SK-N-SH (cell line): ENCODE measurements around the gene ZNF576. TPM values are rescaled to one million over a fixed set of nuclear protein-coding genes. Genes with fewer than 3 reads are reported as not detected.

Source experiments
- CTCF ChIA-PET: fragments of 300-600, 350-600 bp; formaldehyde crosslinking; extraction: SDS; loops from one replicate; lab custom pipeline; 2021; lab: Yijun Ruan, JAX
- POLR2A ChIA-PET: fragments of 350-600 bp; sonication (Branson Sonifier 250); formaldehyde crosslinking; extraction: SDS; loops from one replicate; lab custom pipeline; 2020; ENCODE audit warnings: antibody characterized with exemption, inconsistent platforms; lab: Yijun Ruan, JAX
- DNase-seq: peaks from one replicate; pipeline ENCODE4 v3.0.0; 2012
- H2AFZ ChIP-seq: fragments of 200-600 bp; sonication (generic); 2 replicates; pipeline ENCODE4 v1.8.1; 2016; ENCODE audit warnings: antibody characterized with exemption, mild to moderate bottlenecking, low read depth
- H3F3A ChIP-seq: fragments of 200-600 bp; sonication (generic); replicated peaks from 2 replicates; pipeline ENCODE3; 2016; ENCODE audit warnings: antibody characterized with exemption, mild to moderate bottlenecking; ENCODE audit not compliant: insufficient read depth
- H3K27ac ChIP-seq, 2 experiments: fragments of 200-500 bp in 1 of 2; fragments of 200-600 bp in 1 of 2; sonication (Bioruptor generic) in 1 of 2; sonication (generic), shearing (Covaris generic) in 1 of 2; 2 replicates each; pipeline versions ENCODE4 v1.5.1 to v1.6.1; 2014 to 2016; ENCODE audit warnings: low read depth in 2 of 2, inconsistent platforms in 1 of 2, low read length in 1 of 2, mild to moderate bottlenecking in 1 of 2, mixed read lengths in 1 of 2
- H3K27me3 ChIP-seq: fragments of 200-600 bp; sonication (generic), shearing (Covaris generic); 2 replicates; pipeline ENCODE4 v1.6.1; 2016; ENCODE audit warnings: mixed run types; ENCODE audit not compliant: insufficient read depth
- H3K36me3 ChIP-seq, 2 experiments: fragments of 200-500 bp in 1 of 2; fragments of 200-600 bp in 1 of 2; sonication (Bioruptor generic) in 1 of 2; sonication (generic) in 1 of 2; replicated peaks in 1 of 2; 2 replicates each; pipeline versions ENCODE3 to v1.5.1; 2014 to 2016; ENCODE audit warnings: low read length in 1 of 2, mild to moderate bottlenecking in 1 of 2; ENCODE audit not compliant: insufficient read depth in 2 of 2, control insufficient read depth in 1 of 2
- H3K4me1 ChIP-seq, 2 experiments: fragments of 200-500 bp in 1 of 2; fragments of 200-600 bp in 1 of 2; sonication (Bioruptor generic) in 1 of 2; sonication (generic), shearing (Covaris generic) in 1 of 2; 2 replicates each; pipeline versions ENCODE4 v1.5.1 to v1.6.1; 2014 to 2016; ENCODE audit warnings: low read depth in 1 of 2, low read length in 1 of 2, mixed run types in 1 of 2; ENCODE audit not compliant: insufficient read depth in 2 of 2, control insufficient read depth in 1 of 2
- H3K4me2 ChIP-seq: fragments of 200-600 bp; sonication (generic), shearing (Covaris generic); 2 replicates; pipeline ENCODE4 v1.6.1; 2017; ENCODE audit warnings: mixed run types
- H3K4me3 ChIP-seq, 2 experiments: fragments of 200-500 bp in 1 of 2; fragments of 200-600 bp in 1 of 2; sonication (Bioruptor generic) in 1 of 2; sonication (generic), shearing (Covaris generic) in 1 of 2; 2 replicates each; pipeline versions ENCODE4 v1.5.1 to v1.8.1; 2014 to 2016; ENCODE audit warnings: low read depth in 2 of 2, inconsistent platforms in 1 of 2, low read length in 1 of 2, mild to moderate bottlenecking in 1 of 2, mixed read lengths in 1 of 2, moderate library complexity in 1 of 2
- H3K79me2 ChIP-seq: fragments of 200-600 bp; sonication (generic); 2 replicates; pipeline ENCODE4 v1.8.1; 2017; ENCODE audit warnings: mild to moderate bottlenecking; ENCODE audit not compliant: insufficient read depth
- H3K9ac ChIP-seq: fragments of 200-600 bp; sonication (generic); 2 replicates; pipeline ENCODE4 v1.6.1; 2017; ENCODE audit warnings: mixed run types
- H3K9me2 ChIP-seq: fragments of 200-600 bp; sonication (generic); 2 replicates; pipeline ENCODE4 v1.6.1; 2017; ENCODE audit warnings: mixed run types
- H3K9me3 ChIP-seq: fragments of 200-600 bp; sonication (generic); 2 replicates; pipeline ENCODE4 v1.6.1; 2017; ENCODE audit warnings: mixed run types, mild to moderate bottlenecking, moderate library complexity
- H4K20me1 ChIP-seq: fragments of 200-600 bp; sonication (generic); 2 replicates; pipeline ENCODE4 v1.6.1; 2017; ENCODE audit warnings: mild to moderate bottlenecking, mixed run types; ENCODE audit not compliant: insufficient read depth
- CHD2 ChIP-seq: fragments of 150-350 bp; IDR thresholded peaks from 2 replicates; pipeline ENCODE4 v1.6.1; 2018; ENCODE audit warnings: low read length; ENCODE audit not compliant: partially characterized antibody
- CTCF ChIP-seq: fragments of 200-600 bp; sonication (generic); IDR thresholded peaks from 2 replicates; pipeline ENCODE4 v1.6.1; 2017; ENCODE audit warnings: antibody characterized with exemption, mild to moderate bottlenecking, moderate library complexity
- ELF1 ChIP-seq: IDR thresholded peaks from 2 replicates; pipeline ENCODE4 v1.4.0; 2012
- FOSL2 ChIP-seq: IDR thresholded peaks from 2 replicates; pipeline ENCODE4 v1.4.0; 2012; ENCODE audit warnings: low read depth, mild to moderate bottlenecking, moderate library complexity, borderline replicate concordance
- FOXJ3 ChIP-seq: sonication (generic); formaldehyde crosslinking; IDR thresholded peaks from 2 replicates; pipeline ENCODE4 v1.5.1; 2020; ENCODE audit warnings: mild to moderate bottlenecking, missing genetic modification reagents
- FOXM1 ChIP-seq: IDR thresholded peaks from 2 replicates; pipeline ENCODE4 v1.4.0; 2012; ENCODE audit warnings: low read depth, mild to moderate bottlenecking
- JUND ChIP-seq: IDR thresholded peaks from 2 replicates; pipeline ENCODE4 v1.4.0; 2012
- MEF2A ChIP-seq: IDR thresholded peaks from 2 replicates; pipeline ENCODE4 v1.4.0; 2012; ENCODE audit warnings: low read depth, borderline replicate concordance
- NFIC ChIP-seq: IDR thresholded peaks from 2 replicates; pipeline ENCODE4 v1.4.0; 2012; ENCODE audit warnings: borderline replicate concordance
- NRF1 ChIP-seq: IDR thresholded peaks from 2 replicates; pipeline ENCODE4 v1.6.1; 2012; ENCODE audit warnings: low read depth, mild to moderate bottlenecking, low read length
- RFX5 ChIP-seq: IDR thresholded peaks from 2 replicates; pipeline ENCODE4 v1.6.1; 2012; ENCODE audit warnings: mild to moderate bottlenecking, improper control_type of control experiment, low read length
- TEAD4 ChIP-seq: IDR thresholded peaks from 2 replicates; pipeline ENCODE4 v1.4.0; 2012; ENCODE audit warnings: mild to moderate bottlenecking, borderline replicate concordance; ENCODE audit not compliant: insufficient read depth
- USF2 ChIP-seq: fragments of 150-350 bp; IDR thresholded peaks from 2 replicates; pipeline ENCODE4 v1.6.1; 2017; ENCODE audit warnings: antibody characterized with exemption, low read length, low read depth, borderline replicate concordance
- YY1 ChIP-seq: IDR thresholded peaks from 2 replicates; pipeline ENCODE4 v1.4.0; 2012; ENCODE audit warnings: low read depth, mild to moderate bottlenecking
- ZBTB33 ChIP-seq: IDR thresholded peaks from 2 replicates; pipeline ENCODE4 v1.4.0; 2012; ENCODE audit warnings: low read depth, borderline replicate concordance
- WGBS: methylation state at CpG from one replicate; pipeline ENCODE4 v1.1.6; 2017; ENCODE audit warnings: low lambda C conversion rate; 5-methylcytosine and 5-hydroxymethylcytosine counted together
- polyA plus RNA-seq, 3 experiments: library from polyadenylated mRNA; depleted of rRNA; stranded (reverse); fragments of >200 nt; gene quantifications; 2 replicates each; pipeline ENCODE4 v1.2.3, GENCODE V29; 2012
- TF ChIP-seq, protein P1 (sequence below): IDR thresholded peaks from 2 replicates; pipeline ENCODE4 v1.4.0; 2012; ENCODE audit warnings: low read depth, borderline replicate concordance

The ZNF576 gene
- polyA plus RNA-seq, 1 of the 3 experiments (the other 2 are of a cell fraction), result 12.8 TPM

GRCh38 chr19:43572171-43572588 lies 24.2 kb upstream of the ZNF576 start:
- DNase-seq, result no peak
- peaks cover 0 to 9% of the 10 kb centered on the region in 2 experiments for H3K36me3 ChIP-seq
- no peaks in the 10 kb centered on the region for H3K27me3 ChIP-seq
- H3K4me3 ChIP-seq, result no peak overlapping the region
- no peaks in the 10 kb centered on the region for H3K9me2 ChIP-seq
- no peak overlapping the region for H3K27ac ChIP-seq
- peaks cover 0 to 15% of the 10 kb centered on the region in 2 experiments; a peak in 1 of 4 replicates for H3K4me1 ChIP-seq
- H3K79me2 ChIP-seq, result peaks cover 50% of the 10 kb centered on the region; the same call in 1 of the 2 replicates
- 84% methylated on average over 3 of the region's 3 CpGs for WGBS
- H3K4me2 ChIP-seq, result no peak overlapping the region
- ChIA-PET CTCF (interaction anchor here (1.8 to 3.9 kb wide), 2 partner anchors 17 to 22 kb away, joined by 4 to 24 read pairs; no protein-coding TSS in a partner anchor), POLR2A (no interaction called here)
- H3F3A ChIP-seq, result no peaks in the 10 kb centered on the region
- H3K9me3 ChIP-seq, result no peaks in the 10 kb centered on the region
- H4K20me1 ChIP-seq, result no peaks in the 10 kb centered on the region
- no peak overlapping the region for H3K9ac ChIP-seq
- H2AFZ ChIP-seq, result no peak overlapping the region
- TF ChIP-seq NFIC (no peak), CHD2 (no peak), USF2 (no peak), YY1 (no peak), RFX5 (no peak), FOSL2 (no peak), CTCF (no peak), NRF1 (no peak), FOXJ3 (CRISPR knock-in tag) (no peak), MEF2A (no peak), FOXM1 (no peak), ELF1 (no peak), JUND (no peak), ZBTB33 (no peak), TEAD4 (no peak)
- TF ChIP-seq, protein P1, sequence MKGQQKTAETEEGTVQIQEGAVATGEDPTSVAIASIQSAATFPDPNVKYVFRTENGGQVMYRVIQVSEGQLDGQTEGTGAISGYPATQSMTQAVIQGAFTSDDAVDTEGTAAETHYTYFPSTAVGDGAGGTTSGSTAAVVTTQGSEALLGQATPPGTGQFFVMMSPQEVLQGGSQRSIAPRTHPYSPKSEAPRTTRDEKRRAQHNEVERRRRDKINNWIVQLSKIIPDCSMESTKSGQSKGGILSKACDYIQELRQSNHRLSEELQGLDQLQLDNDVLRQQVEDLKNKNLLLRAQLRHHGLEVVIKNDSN, result no peak
